Measurements from ENCODE around the gene PPARG.
"Not testable (repeated sequence)": the region's sequence is repeated elsewhere in the genome, so short reads cannot be mapped to it uniquely, and the experiment has no call there.

- TF ChIP-seq POLR2AphosphoS5 (IDR thresholded peaks at IDR 0.05; ENCODE audit: low read depth): not testable (repeated sequence)
- TF ChIP-seq, protein P1, sequence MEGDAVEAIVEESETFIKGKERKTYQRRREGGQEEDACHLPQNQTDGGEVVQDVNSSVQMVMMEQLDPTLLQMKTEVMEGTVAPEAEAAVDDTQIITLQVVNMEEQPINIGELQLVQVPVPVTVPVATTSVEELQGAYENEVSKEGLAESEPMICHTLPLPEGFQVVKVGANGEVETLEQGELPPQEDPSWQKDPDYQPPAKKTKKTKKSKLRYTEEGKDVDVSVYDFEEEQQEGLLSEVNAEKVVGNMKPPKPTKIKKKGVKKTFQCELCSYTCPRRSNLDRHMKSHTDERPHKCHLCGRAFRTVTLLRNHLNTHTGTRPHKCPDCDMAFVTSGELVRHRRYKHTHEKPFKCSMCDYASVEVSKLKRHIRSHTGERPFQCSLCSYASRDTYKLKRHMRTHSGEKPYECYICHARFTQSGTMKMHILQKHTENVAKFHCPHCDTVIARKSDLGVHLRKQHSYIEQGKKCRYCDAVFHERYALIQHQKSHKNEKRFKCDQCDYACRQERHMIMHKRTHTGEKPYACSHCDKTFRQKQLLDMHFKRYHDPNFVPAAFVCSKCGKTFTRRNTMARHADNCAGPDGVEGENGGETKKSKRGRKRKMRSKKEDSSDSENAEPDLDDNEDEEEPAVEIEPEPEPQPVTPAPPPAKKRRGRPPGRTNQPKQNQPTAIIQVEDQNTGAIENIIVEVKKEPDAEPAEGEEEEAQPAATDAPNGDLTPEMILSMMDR (conservative IDR thresholded peaks at IDR 0.05; ENCODE audit: low read depth in 2 of 2): not testable (repeated sequence)
These were observed 190.3 kb downstream of the PPARG start for GRCh38 chr3:12479198-12479597.
